Brain microvascular endothelial cell (primary cell): ENCODE data around the gene STPG2.

Experiments
- DNase-seq: peaks from one replicate; pipeline ENCODE4 v3.0.0-alpha.2; 2020
- H3K27ac ChIP-seq: fragments of 250-450 bp; sonication (Bioruptor Pico); 2 replicates; pipeline ENCODE4 v1.5.1; 2020; ENCODE audit warnings: mild to moderate bottlenecking, moderate library complexity
- H3K27me3 ChIP-seq: fragments of 250-450 bp; sonication (Bioruptor Pico); replicated peaks from 2 replicates; pipeline ENCODE4 v1.5.1; 2020; ENCODE audit warnings: mild to moderate bottlenecking
- H3K36me3 ChIP-seq: fragments of 250-450 bp; sonication (Bioruptor Pico); replicated peaks from 2 replicates; pipeline ENCODE4 v1.5.1; 2020; ENCODE audit warnings: mild to moderate bottlenecking
- H3K4me3 ChIP-seq: 2 replicates; pipeline ENCODE4 v1.5.1; 2011; ENCODE audit warnings: low read depth, mild to moderate bottlenecking, control low read depth, low read length, moderate library complexity
- in situ Hi-C: cut with HindIII; loops from 2 replicates; pipeline ENCODE4 v1.10.0; 2017; ENCODE audit warnings: low sequenced_read_pairs, low pct_ligation_motif_present
- TF ChIP-seq, protein P1 (sequence below): IDR thresholded peaks from 2 replicates; pipeline ENCODE4 v1.5.1; 2011; ENCODE audit warnings: low read depth, mild to moderate bottlenecking, moderate library complexity, low read length, control low read depth, inconsistent platforms; ENCODE audit errors: missing control alignments

STPG2 gene

DNA sequence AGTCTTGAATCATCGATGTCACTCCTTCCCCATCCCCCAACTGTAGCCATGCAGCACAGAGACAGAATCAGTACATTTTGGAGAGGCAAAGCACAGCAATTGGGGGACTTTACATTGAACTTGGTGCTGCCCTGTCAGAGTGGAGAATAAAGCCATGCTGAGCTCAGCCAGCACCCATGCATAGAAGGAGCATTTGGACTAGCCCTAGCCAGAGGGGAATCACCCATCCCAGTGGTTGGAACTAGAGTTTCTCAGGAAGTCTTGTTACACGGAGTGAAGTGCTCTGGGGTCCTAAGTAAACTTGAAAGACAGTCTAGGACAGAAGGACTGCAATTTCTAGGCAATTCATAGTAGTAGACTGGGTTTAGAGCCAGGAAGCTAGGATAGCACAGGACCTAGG lies 49.6 kb downstream of the STPG2 start:
- Histone ChIP-seq H3K27ac (no peak overlapping the region), H3K36me3 (no peaks in the 10 kb centered on the region), H3K27me3 (no peaks in the 10 kb centered on the region), H3K4me3 (no peak overlapping the region)
- TF ChIP-seq, protein P1, sequence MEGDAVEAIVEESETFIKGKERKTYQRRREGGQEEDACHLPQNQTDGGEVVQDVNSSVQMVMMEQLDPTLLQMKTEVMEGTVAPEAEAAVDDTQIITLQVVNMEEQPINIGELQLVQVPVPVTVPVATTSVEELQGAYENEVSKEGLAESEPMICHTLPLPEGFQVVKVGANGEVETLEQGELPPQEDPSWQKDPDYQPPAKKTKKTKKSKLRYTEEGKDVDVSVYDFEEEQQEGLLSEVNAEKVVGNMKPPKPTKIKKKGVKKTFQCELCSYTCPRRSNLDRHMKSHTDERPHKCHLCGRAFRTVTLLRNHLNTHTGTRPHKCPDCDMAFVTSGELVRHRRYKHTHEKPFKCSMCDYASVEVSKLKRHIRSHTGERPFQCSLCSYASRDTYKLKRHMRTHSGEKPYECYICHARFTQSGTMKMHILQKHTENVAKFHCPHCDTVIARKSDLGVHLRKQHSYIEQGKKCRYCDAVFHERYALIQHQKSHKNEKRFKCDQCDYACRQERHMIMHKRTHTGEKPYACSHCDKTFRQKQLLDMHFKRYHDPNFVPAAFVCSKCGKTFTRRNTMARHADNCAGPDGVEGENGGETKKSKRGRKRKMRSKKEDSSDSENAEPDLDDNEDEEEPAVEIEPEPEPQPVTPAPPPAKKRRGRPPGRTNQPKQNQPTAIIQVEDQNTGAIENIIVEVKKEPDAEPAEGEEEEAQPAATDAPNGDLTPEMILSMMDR = no peak
- no peak for DNase-seq
- in situ Hi-C loops = no loop called here

DNA sequence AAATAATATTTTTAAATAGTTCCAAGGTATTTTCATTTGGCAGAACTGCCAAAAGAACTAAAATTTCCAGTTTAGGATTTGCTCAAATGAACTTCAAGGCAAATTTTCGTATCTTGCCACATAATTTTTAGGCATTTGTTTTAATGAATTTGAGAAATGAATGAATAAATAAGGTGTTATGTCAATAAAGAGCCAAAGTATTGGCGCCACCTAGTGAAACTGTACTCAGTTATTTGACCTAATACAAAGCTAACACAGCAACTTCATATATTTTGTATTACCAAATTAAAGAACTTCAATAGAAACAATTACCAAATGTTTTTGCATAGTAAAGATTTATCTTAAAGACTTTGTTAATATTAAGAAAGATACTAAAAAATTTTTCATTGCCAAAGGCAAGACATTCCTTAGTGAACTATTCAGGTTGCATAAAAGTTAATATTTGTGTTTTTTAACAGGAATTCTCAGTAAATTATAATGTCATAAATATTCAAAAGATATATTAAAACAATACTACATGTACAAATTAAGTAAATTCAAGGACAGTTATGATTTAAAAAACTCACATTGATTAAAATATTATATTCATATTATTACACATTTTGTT lies 50.3 kb downstream of the STPG2 start:
- H3K27ac ChIP-seq = no peak overlapping the region
- peak; percentile 12 for DNase-seq
- TF ChIP-seq, protein P1 = peak; percentile 47
- no peaks in the 10 kb centered on the region for H3K36me3 ChIP-seq
- H3K4me3 ChIP-seq = no peak overlapping the region
- in situ Hi-C loops = no loop called here
- no peaks in the 10 kb centered on the region for H3K27me3 ChIP-seq

DNA sequence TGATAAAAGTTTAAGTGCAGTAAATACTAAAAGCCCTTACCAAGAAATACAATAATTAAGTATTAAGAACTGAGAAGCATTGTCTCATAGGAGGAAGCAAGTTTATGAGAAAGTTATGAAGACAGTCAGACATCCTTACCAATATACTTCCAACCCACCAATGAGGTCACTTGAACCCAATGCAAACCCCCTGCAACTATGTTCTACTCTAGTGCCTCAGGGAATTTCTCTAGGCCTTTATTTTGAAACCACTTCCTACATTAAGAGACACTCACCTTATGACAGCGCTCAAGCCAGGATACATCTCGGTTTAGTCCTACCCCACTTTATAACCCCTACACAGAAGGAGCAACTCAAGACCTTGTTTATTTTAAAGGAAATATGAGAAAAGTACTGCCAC lies 61.3 kb downstream of the STPG2 start:
- DNase-seq = no peak
- Histone ChIP-seq H3K27me3 (no peaks in the 10 kb centered on the region), H3K36me3 (no peaks in the 10 kb centered on the region), H3K4me3 (no peak overlapping the region), H3K27ac (no peak overlapping the region)
- TF ChIP-seq, protein P1 = no peak
- in situ Hi-C loops = no loop called here

DNA sequence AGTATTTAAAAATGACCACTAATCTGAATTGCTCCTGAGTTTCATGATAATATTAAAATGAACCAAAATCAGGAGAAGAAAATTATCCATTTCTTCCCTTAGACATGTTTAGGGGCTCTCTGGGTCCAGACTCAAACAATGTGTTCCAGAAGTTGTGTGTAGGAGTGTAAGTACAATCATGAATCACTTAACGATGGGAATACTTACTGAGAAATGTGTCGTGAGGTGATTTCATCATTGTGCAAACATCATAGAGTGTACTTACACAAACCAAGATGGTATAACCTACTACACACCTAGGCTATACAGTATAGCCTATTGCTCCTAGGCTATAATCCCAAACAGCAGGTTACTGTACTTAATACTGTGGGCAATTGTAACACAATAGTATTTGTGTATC lies 74.8 kb downstream of the STPG2 start:
- TF ChIP-seq, protein P1 = no peak
- no peak for DNase-seq
- Histone ChIP-seq H3K4me3 (no peak overlapping the region), H3K27ac (no peak overlapping the region), H3K36me3 (no peaks in the 10 kb centered on the region), H3K27me3 (no peaks in the 10 kb centered on the region)
- in situ Hi-C loops = no loop called here

DNA sequence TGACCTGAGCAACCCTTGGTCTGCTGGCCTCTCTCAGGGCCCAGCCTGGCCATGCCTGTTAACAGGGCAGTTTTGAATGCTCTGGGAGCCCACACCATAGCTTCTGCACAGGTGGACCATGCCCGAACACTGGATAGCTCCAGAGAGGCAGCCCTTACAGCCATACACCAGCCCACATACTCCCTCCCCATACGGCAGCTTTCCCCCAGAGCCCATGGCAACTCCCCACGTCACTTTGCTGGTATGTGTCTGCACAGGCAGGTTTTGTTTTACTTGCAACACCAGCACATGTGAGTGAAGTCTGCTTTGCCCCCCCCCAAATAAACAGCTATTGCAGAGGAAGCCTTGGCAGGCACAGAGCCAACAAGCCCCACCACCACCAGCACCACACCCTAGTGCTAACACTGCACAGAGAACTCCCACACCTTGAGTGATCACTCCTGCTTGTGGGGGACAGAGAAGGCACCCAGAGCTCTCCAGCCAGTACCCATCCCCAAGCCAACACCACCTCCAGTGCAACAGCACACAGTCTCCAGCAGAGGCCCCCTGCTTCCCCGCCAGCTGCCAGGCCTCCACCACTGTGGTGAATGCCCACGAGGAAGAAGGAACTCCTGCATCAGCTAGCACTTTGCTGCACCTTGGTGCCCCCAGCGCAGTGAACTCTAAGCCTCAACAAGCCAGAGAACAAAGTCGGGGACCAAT lies 87.3 kb downstream of the STPG2 start:
- H3K4me3 ChIP-seq = no peak overlapping the region
- in situ Hi-C loops = no loop called here
- TF ChIP-seq, protein P1 = no peak
- H3K36me3 ChIP-seq = no peaks in the 10 kb centered on the region
- no peak for DNase-seq
- no peak overlapping the region for H3K27ac ChIP-seq
- no peaks in the 10 kb centered on the region for H3K27me3 ChIP-seq
